ENCODE results near the gene JOSD1. TPM values are rescaled to one million over a fixed set of nuclear protein-coding genes. Genes with fewer than 3 reads are reported as not detected.

Gene JOSD1
- polyA plus RNA-seq, 3 donors, result 7.1 to 83.5 (median 7.2) TPM

GRCh38 chr22:38740754-38741153, 40.0 kb upstream of the JOSD1 start:
- WGBS (ENCODE audit: insufficient coverage), result 92% methylated on average over 4 of the region's 8 CpGs
- Mint-ChIP-seq H3K27ac (peak overlapping the region in 2 of 7 donors; percentile 13 to 26), H3K9me3 (no peaks in the 10 kb centered on the region), H3K4me3 (no peak overlapping the region), H3K36me3 (peaks cover 91 to 100% of the 10 kb centered on the region in 2 donors), H3K4me1 (no peaks in the 10 kb centered on the region), H3K27me3 (ENCODE audit: low read depth in 3 of 3) (peaks cover 0 to 1% (median 0%) of the 10 kb centered on the region in 3 donors)
- TF ChIP-seq CTCF (IDR thresholded peaks at IDR 0.05), result no peak
- Histone ChIP-seq H4K20me1 (ENCODE audit: insufficient read depth, low read length) (peaks cover 100% of the 10 kb centered on the region), H3K4me2 (replicated peaks; ENCODE audit: extremely low read depth, low read length, poor library complexity, severe bottlenecking) (no peak overlapping the region), H3K36me3 (replicated peaks in 1 of 2; ENCODE audit: control insufficient read depth in 1 of 2, insufficient read depth in 2 of 2, low read length in 2 of 2) (peaks cover 99 to 100% of the 10 kb centered on the region in 2 donors), H3K27ac (ENCODE audit: low read depth in 1 of 2, low read length in 2 of 2) (no peak overlapping the region), H3K4me3 (replicated peaks in 1 of 3; ENCODE audit: low read depth in 2 of 3, low read length in 3 of 3) (no peak overlapping the region), H2AFZ (ENCODE audit: insufficient read depth, low read depth, low read length, poor library complexity, severe bottlenecking) (no peak overlapping the region), H3K9me3 (replicated peaks in 1 of 2; ENCODE audit: control insufficient read depth in 1 of 2, insufficient read depth in 1 of 2, low read length in 2 of 2) (no peaks in the 10 kb centered on the region), H3K4me1 (ENCODE audit: control insufficient read depth in 1 of 2, insufficient read depth in 2 of 2, low read length in 2 of 2) (no peaks in the 10 kb centered on the region), H3K79me2 (ENCODE audit: insufficient read depth, low read length) (peaks cover 63% of the 10 kb centered on the region), H3K9ac (ENCODE audit: insufficient read depth, low read length, poor library complexity, severe bottlenecking) (no peak overlapping the region), H3K27me3 (ENCODE audit: control insufficient read depth in 2 of 2, insufficient read depth in 2 of 2, low read length in 2 of 2) (no peaks in the 10 kb centered on the region)
- intact Hi-C loops (cut with micrococcal nuclease), result no loop called here
- DNase-seq, result no peak

- no peaks in the 10 kb centered on the region for H3K4me1 Mint-ChIP-seq
- intact Hi-C loops (cut with micrococcal nuclease), result no loop called here
- H3K27ac ChIP-seq (ENCODE audit: low read depth in 1 of 2, low read length in 2 of 2), result no peak overlapping the region
- H3K4me3 ChIP-seq (replicated peaks in 1 of 3; ENCODE audit: low read depth in 2 of 3, low read length in 3 of 3), result no peak overlapping the region
- DNase-seq, result no peak
- H3K27me3 ChIP-seq (ENCODE audit: control insufficient read depth in 2 of 2, insufficient read depth in 2 of 2, low read length in 2 of 2), result no peaks in the 10 kb centered on the region
- H3K4me1 ChIP-seq (ENCODE audit: control insufficient read depth in 1 of 2, insufficient read depth in 2 of 2, low read length in 2 of 2), result no peaks in the 10 kb centered on the region
- H3K9me3 ChIP-seq (replicated peaks in 1 of 2; ENCODE audit: control insufficient read depth in 1 of 2, insufficient read depth in 1 of 2, low read length in 2 of 2), result no peaks in the 10 kb centered on the region
- peaks cover 99 to 100% of the 10 kb centered on the region in 2 donors for H3K36me3 ChIP-seq (replicated peaks in 1 of 2; ENCODE audit: control insufficient read depth in 1 of 2, insufficient read depth in 2 of 2, low read length in 2 of 2)
- no peak overlapping the region for H3K4me3 Mint-ChIP-seq
- H3K79me2 ChIP-seq (ENCODE audit: insufficient read depth, low read length), result peaks cover 58% of the 10 kb centered on the region
- TF ChIP-seq CTCF (IDR thresholded peaks at IDR 0.05), result no peak
- WGBS (ENCODE audit: insufficient coverage), result 97% methylated on average over 14 of the region's 15 CpGs
- H3K9ac ChIP-seq (ENCODE audit: insufficient read depth, low read length, poor library complexity, severe bottlenecking), result no peak overlapping the region
- H3K9me3 Mint-ChIP-seq, result no peaks in the 10 kb centered on the region
- H3K27me3 Mint-ChIP-seq (ENCODE audit: low read depth in 3 of 3), result peaks cover 0 to 1% (median 0%) of the 10 kb centered on the region in 3 donors
- peaks cover 89 to 99% of the 10 kb centered on the region in 2 donors for H3K36me3 Mint-ChIP-seq
- H3K27ac Mint-ChIP-seq, result peak overlapping the region in 3 of 7 donors; percentile 26 to 53 (median 45)
- H4K20me1 ChIP-seq (ENCODE audit: insufficient read depth, low read length), result peaks cover 100% of the 10 kb centered on the region
- no peak overlapping the region for H3K4me2 ChIP-seq (replicated peaks; ENCODE audit: extremely low read depth, low read length, poor library complexity, severe bottlenecking)
- no peak overlapping the region for H2AFZ ChIP-seq (ENCODE audit: insufficient read depth, low read depth, low read length, poor library complexity, severe bottlenecking)
Measured at GRCh38 chr22:38740116-38740723, 39.5 kb upstream of the JOSD1 start.
